NCI-H2196 (cell line): ENCODE data around the gene ZNF121.
"Not testable (repeated sequence)": the region's sequence is repeated elsewhere in the genome, so short reads cannot be mapped to it uniquely, and the experiment has no call there.

ENCODE experiments used
- DNase-seq: peaks from one replicate; lab custom pipeline; 2025; ENCODE audit not compliant: unreplicated experiment; lab: John Stamatoyannopoulos, UW

ZNF121 gene

GRCh38 chr19:9584073-9584833, at the start of gene ZNF121:
TSS of gene ZNF121 (minus strand) at chr19:9584504. CDS start at chr19:9568097, 16,407 bp downstream.
- peak; percentile 92 for DNase-seq

GRCh38 chr19:9627856-9628255, 43.6 kb upstream of the ZNF121 start:
- no peak for DNase-seq

GRCh38 chr19:9622531-9622930, 38.2 kb upstream of the ZNF121 start:
- no peak for DNase-seq

- DNase-seq: peak; percentile 78
Observed at GRCh38 chr19:9621156-9622037, 37.1 kb upstream of the ZNF121 start, which contains the start of gene ZNF561. TSS of gene ZNF561 (minus strand) at chr19:9621232. CDS start at chr19:9619456, 1,776 bp downstream.

GRCh38 chr19:9620842-9621155, 36.5 kb upstream of the ZNF121 start:
- DNase-seq: no peak

- no peak for DNase-seq
Observed at GRCh38 chr19:9615844-9616243, 31.5 kb upstream of the ZNF121 start.

GRCh38 chr19:9610484-9611113, 26.3 kb upstream of the ZNF121 start:
- no peak for DNase-seq

- no peak for DNase-seq
Observed at GRCh38 chr19:9608912-9609311, 24.6 kb upstream of the ZNF121 start.

GRCh38 chr19:9597027-9597426, 12.7 kb upstream of the ZNF121 start:
- DNase-seq: no peak

GRCh38 chr19:9586764-9587163, 2.5 kb upstream of the ZNF121 start:
- peak; percentile 69 for DNase-seq

- not testable (repeated sequence) for DNase-seq
Observed at GRCh38 chr19:9582081-9582725, 2.1 kb downstream of the ZNF121 start.

- DNase-seq: no peak
Observed at GRCh38 chr19:9580728-9581127, 3.6 kb downstream of the ZNF121 start.

GRCh38 chr19:9570255-9570654, 14.0 kb downstream of the ZNF121 start:
- no peak for DNase-seq

- no peak for DNase-seq
Observed at GRCh38 chr19:9566729-9567128, 17.6 kb downstream of the ZNF121 start.

GRCh38 chr19:9565900-9566705, 18.2 kb downstream of the ZNF121 start:
- DNase-seq: no peak

- no peak for DNase-seq
Observed at GRCh38 chr19:9552536-9553274, 31.6 kb downstream of the ZNF121 start.

- no peak for DNase-seq
Observed at GRCh38 chr19:9547870-9548269, 36.4 kb downstream of the ZNF121 start.

GRCh38 chr19:9541281-9541680, 43.0 kb downstream of the ZNF121 start:
- DNase-seq: not testable (repeated sequence)

- not testable (repeated sequence) for DNase-seq
Observed at GRCh38 chr19:9539921-9540320, 44.4 kb downstream of the ZNF121 start.

- not testable (repeated sequence) for DNase-seq
Observed at GRCh38 chr19:9539201-9539600, 45.1 kb downstream of the ZNF121 start.
